Measurements from ENCODE around the gene DGCR8.

DGCR8 gene

DNA sequence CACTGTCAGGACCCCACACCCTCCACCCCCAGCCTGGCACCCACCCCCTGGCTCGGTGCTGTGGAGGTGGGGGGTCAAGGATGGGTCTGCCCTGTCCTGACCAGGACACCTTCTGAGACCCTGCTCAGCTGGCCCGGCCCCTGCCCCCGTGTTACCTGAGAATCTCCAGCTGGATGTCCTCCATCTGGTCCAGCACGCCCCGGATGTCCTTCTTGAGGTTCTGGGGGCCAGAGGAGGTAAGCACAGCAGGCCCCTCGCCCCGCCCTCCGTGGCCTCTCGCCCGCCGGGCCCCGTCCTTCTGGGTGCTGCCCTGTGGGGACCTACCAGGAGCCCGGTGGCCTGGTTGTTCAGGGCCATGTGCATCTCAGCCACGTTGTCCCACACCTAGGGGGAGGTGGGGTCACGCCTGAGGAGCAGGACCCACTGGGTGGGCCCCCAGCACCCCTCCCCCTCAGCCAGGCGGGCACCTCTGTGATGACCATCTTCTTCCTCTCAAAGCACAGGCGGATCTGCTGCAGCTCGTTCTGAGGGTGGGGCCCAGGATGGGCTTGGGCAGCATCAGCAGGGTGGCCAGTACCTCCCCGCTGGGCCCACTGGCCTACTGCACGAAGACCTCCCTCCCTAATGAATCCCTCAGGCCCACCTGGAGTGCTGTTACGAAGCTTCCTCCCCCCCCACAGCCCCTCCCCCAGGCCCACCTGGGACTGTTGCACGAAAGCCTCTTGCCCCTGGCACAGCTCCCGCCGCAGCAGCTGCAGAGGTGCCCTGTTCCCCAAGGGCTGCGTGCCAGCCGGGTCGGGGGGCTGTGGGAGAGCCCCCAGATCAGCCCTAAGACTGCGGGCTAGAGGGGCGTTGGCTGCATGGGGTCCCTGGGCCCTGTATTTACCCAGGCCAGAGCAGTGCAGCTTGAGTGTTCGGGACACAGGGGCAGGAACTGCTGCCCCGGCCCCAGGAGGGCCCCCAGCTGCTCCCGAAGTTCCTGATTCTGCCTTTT, 69.5 kb downstream of the DGCR8 start:
- no peak for DNase-seq (ENCODE audit: low read depth)
- TF ChIP-seq, protein P1, sequence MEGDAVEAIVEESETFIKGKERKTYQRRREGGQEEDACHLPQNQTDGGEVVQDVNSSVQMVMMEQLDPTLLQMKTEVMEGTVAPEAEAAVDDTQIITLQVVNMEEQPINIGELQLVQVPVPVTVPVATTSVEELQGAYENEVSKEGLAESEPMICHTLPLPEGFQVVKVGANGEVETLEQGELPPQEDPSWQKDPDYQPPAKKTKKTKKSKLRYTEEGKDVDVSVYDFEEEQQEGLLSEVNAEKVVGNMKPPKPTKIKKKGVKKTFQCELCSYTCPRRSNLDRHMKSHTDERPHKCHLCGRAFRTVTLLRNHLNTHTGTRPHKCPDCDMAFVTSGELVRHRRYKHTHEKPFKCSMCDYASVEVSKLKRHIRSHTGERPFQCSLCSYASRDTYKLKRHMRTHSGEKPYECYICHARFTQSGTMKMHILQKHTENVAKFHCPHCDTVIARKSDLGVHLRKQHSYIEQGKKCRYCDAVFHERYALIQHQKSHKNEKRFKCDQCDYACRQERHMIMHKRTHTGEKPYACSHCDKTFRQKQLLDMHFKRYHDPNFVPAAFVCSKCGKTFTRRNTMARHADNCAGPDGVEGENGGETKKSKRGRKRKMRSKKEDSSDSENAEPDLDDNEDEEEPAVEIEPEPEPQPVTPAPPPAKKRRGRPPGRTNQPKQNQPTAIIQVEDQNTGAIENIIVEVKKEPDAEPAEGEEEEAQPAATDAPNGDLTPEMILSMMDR (IDR thresholded peaks at IDR 0.05; ENCODE audit: control insufficient read depth, insufficient read depth, low read depth, low read length, missing control alignments): no peak
- no peak overlapping the region for H3K4me3 ChIP-seq (ENCODE audit: control insufficient read depth, low read depth, low read length)

DNA sequence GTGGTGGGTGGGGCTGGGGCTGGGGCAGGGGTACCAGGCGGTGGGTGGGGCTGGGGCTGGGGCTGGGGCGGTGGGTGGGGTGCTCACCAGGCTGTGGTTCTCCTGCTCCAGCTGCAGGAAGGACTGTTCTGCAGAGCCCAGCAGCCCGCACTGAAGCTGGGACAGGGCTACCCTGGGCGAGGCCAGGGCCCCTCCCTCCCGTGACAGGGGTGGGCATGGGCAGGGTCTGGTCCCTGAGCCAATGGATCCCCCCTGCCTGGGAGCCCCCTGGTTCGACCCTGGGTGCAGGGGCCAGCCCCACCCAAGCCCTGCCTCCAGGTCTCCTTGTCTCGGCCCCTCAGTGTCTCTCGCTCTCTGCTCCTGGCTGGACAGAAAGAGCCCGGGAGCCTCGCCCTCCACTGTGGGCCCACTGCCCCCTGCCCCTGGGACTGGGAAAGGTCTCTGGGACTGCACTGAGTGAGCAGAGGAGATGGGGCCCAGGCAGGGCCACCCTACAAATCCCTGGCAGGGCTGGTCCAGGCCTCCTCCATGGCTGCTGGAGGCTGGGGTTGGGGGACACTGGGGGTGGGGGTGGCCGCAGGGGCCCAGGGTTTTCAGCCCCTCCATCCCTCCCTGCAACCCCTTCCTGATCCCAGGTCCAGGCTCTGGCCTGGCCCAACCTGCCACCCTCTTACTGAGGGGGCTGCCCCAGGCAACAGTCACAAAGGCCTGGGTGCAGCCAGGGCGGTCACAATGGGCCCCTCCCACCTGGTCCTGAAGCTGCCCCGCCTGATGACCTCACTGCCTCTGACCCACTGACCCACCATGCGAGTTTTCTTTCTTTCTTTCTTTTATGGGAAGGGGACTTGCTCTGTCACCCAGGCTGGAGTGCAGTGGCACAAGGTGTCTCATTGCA, 70.6 kb downstream of the DGCR8 start, which contains the start of gene CCDC188:
Gene CCDC188 (minus strand): TSS at position 675 of the 895 bp plus-strand sequence. CDS start 69 bp downstream, at position 606.
- no peak within 1 kb of the TSS for H3K4me3 ChIP-seq (ENCODE audit: control insufficient read depth, low read depth, low read length)

DNA sequence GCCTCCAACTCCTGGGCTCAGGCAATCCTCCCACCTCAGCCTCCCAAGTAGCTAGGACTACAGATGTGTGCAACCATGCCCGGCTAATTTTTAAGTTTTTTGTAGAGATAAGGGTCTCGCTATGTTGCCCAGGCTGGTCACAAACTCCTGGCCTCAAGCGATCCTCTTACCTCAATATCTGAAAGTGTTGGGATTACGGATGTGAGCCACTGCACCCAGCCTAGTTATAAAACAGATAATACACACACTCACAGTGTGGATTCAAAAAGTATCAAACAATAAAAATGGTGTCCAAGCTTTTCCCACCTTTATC, 71.2 kb downstream of the DGCR8 start:
- TF ChIP-seq, protein P1 (IDR thresholded peaks at IDR 0.05; ENCODE audit: control insufficient read depth, insufficient read depth, low read depth, low read length, missing control alignments): no peak
- no peak overlapping the region for H3K4me3 ChIP-seq (ENCODE audit: control insufficient read depth, low read depth, low read length)

More for the DNA sequence above, 70.6 kb downstream of the DGCR8 start, which contains the start of gene CCDC188:
- no peak for DNase-seq (ENCODE audit: low read depth)
- TF ChIP-seq, protein P1 (IDR thresholded peaks at IDR 0.05; ENCODE audit: control insufficient read depth, insufficient read depth, low read depth, low read length, missing control alignments): no peak

DNA sequence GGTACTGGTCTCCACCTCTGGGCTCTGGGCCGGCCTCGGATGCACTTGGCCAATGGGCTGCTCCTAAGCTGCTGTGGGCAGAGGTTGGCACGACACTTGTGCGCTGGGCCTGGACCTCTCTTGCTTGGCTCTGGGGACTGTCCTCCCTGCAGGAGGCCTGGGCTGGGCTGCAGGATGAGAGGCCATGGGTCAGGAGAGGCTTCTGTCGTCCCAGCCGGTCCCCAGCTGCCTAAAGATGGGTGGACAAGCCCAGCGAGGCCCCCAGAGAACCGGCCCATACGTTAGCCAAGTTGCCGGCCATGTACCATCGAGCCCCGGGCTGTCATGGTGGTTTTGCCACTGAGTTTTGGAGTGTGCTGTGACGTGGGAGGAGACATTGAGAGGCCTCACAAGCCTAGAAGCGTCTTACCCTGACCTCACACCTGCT, 72.4 kb downstream of the DGCR8 start:
- no peak overlapping the region for H3K4me3 ChIP-seq (ENCODE audit: control insufficient read depth, low read depth, low read length)
- TF ChIP-seq, protein P1 (IDR thresholded peaks at IDR 0.05; ENCODE audit: control insufficient read depth, insufficient read depth, low read depth, low read length, missing control alignments): no peak
- DNase-seq (ENCODE audit: low read depth): no peak

More for the DNA sequence above, 71.2 kb downstream of the DGCR8 start:
- no peak for DNase-seq (ENCODE audit: low read depth)

DNA sequence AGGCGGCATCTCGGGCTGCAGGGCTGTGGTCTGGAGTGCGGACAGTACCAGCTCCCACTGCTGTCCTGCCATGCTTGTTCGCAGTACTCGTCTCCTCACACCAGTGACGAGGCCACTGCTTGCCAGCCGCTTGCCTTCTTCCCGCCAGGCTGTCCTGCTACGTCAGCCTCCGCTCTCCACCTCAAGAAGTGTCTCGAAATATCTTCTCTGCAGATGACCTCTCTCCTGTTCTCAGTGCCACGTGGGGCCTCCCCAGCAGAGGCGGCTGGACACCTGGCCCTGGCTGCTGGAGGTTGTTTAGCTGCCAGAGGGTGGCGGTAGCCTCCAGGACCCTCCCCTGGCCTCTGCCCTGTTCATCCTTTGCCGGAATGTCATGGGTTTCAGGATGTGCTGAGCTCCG, 73.9 kb downstream of the DGCR8 start:
- TF ChIP-seq, protein P1 (IDR thresholded peaks at IDR 0.05; ENCODE audit: control insufficient read depth, insufficient read depth, low read depth, low read length, missing control alignments): no peak
- DNase-seq (ENCODE audit: low read depth): no peak
- H3K4me3 ChIP-seq (ENCODE audit: control insufficient read depth, low read depth, low read length): no peak overlapping the region

DNA sequence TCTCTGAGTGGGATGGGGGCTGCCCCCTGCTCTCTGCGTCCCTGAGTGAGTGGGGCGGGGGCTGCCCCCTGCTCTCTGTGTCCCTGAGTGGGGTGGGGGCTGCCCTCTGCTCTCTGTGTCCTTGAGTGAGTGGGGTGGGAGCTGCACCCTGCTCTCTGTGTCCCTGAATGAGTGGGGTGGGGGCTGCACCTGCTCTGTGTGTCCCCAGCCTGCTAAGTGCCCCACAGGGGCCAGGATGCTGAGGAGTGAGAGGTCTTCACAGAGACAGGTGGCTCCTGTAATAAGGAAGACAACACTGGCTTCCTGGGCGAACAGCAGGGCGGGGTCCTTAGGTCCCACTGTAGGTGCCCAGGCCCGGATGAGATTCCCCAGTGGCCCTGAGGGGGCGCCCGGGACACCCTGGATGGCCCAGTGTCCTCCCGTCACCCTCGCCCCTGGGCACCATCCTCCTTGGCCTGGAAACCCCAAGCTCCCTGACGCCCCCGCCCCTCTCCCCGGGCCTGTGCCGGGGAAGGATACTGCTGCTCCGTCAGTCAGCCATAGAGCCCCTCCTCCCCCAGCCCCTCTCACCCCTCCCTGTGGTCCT, 74.7 kb downstream of the DGCR8 start:
- H3K4me3 ChIP-seq (ENCODE audit: control insufficient read depth, low read depth, low read length): peak overlapping the region; percentile 23
- DNase-seq (ENCODE audit: low read depth): no peak
- TF ChIP-seq, protein P1 (IDR thresholded peaks at IDR 0.05; ENCODE audit: control insufficient read depth, insufficient read depth, low read depth, low read length, missing control alignments): no peak
